Heart right ventricle (tissue), 16 donors: ENCODE results near the gene ABTB1. TPM values are rescaled to one million over a fixed set of nuclear protein-coding genes. Genes with fewer than 3 reads are reported as not detected.

Experiments used
- ATAC-seq, 8 donors: fragments of 200-7000 bp; cut with Tn5 transposase; one replicate each; pipeline ENCODE4 v1.9.1; 2020; ENCODE audit warnings: mild to moderate bottlenecking in 8 of 8, moderate library complexity in 8 of 8, moderate number of reproducible peaks in 1 of 8
- DNase-seq, 2 donors: peaks; one replicate each; pipeline ENCODE4 v3.0.0-alpha.2; 2020
- H3K27ac ChIP-seq, 10 donors: fragments of 200-600 bp; sonication (generic) in 2 of 10; one replicate each; pipeline versions ENCODE4 v1.5.0 to v1.8.0; 2020 to 2022; ENCODE audit warnings: mild to moderate bottlenecking in 3 of 10
- H3K27me3 ChIP-seq, 7 donors: fragments of 200-600 bp; one replicate each; pipeline ENCODE4 v1.8.0; 2021 to 2022; ENCODE audit warnings: mild to moderate bottlenecking in 2 of 7
- H3K36me3 ChIP-seq, 9 donors: fragments of 200-600 bp; sonication (generic) in 1 of 9; one replicate each; pipeline versions ENCODE4 v1.5.0 to v1.8.0; 2020 to 2022; ENCODE audit warnings: mild to moderate bottlenecking in 2 of 9
- H3K4me1 ChIP-seq, 9 donors: fragments of 200-600 bp; sonication (generic) in 1 of 9; one replicate each; pipeline versions ENCODE4 v1.5.0 to v1.8.0; 2020 to 2022; ENCODE audit warnings: mild to moderate bottlenecking in 4 of 9
- H3K4me3 ChIP-seq, 10 donors: fragments of 200-600 bp; sonication (generic) in 2 of 10; one replicate each; pipeline versions ENCODE4 v1.5.0 to v1.8.0; 2020 to 2022; ENCODE audit warnings: mild to moderate bottlenecking in 7 of 10, moderate library complexity in 2 of 10
- H3K9me3 ChIP-seq, 11 donors: fragments of 200-600 bp in 10 of 11; sonication (generic) in 2 of 11; one replicate each; pipeline versions ENCODE4 v1.5.0 to v1.8.0; 2013 to 2022; ENCODE audit warnings: mild to moderate bottlenecking in 2 of 11, control low read depth in 1 of 11, moderate library complexity in 1 of 11
- WGBS, 2 donors: extraction: QIAGEN DNeasy Blood & Tissue Kit; methylation state at CpG; one replicate each; pipeline ENCODE4 v1.1.7; 2013; ENCODE audit warnings: inconsistent platforms in 1 of 2; 5-methylcytosine and 5-hydroxymethylcytosine counted together
- intact Hi-C, 10 donors: fragments of 100-400 bp; cut with DNase I; formaldehyde crosslinking; loops; one replicate each; pipeline versions ENCODE4 v1.11.1 to v1.14.2; 2022
- polyA plus RNA-seq, 2 donors: library from polyadenylated mRNA; stranded (reverse); fragments of 200-250 nt; gene quantifications; one replicate each; pipeline ENCODE4 v1.2.3, GENCODE V29; 2013
- total RNA-seq, 10 donors: library from RNA; stranded (reverse); fragmentation: NEBNext Ultra II Directional in 3 of 10; extraction: Animal tissue kit (Norgen Biotek cat#: 25700) in 3 of 10; gene quantifications; one replicate each; pipeline versions ENCODE4 v1.2.1 to v1.2.4, GENCODE V29; 2021 to 2023
- TF ChIP-seq, protein P1 (sequence below), 9 donors: fragments of 200-600 bp; sonication (generic) in 2 of 9; IDR thresholded peaks; one replicate each; pipeline versions ENCODE4 v1.5.0 to v1.8.0; 2021 to 2022; ENCODE audit warnings: antibody characterized with exemption in 9 of 9, mild to moderate bottlenecking in 5 of 9, moderate library complexity in 1 of 9
- donor health status: Arrhythmogenic right ventricular cardiomyopathy.
- donor health status: ischemic (EF 13 %, LVEDD 7.1; RV severe dilation, severe dysfunction).
- donor health status: healthy with polysubstance abuse.
- donor health status: DM: no; HTN: yes; CAD: no.
- donor health status: DM: no; HTN: no; CAD: no.
- donor health status: ischemic (EF 25% LVEDD 6.9; RV normal size, moderate dysfunction).
- donor health status: ischemic (EF 25% LVEDD 5.7; RV mildly dilated, moderate dysfunction).
- donor health status: healthy.
- donor health status: DM: yes; HTN: yes; CAD: no.
- donor health status: Ischemic cardiomyopathy.
- donor health status: ischemic (EF 35%, LVEDD 5.7; RV mildly dilated, moderate dysfunction).
- donor health status: nonischemic (EF 11% LVEDD 7.7; RV severe dilation, severe dysfunction).
- donor health status: DM: yes; HTN: yes; CAD: no.
- donor health status: PGD.
- donor health status: ischemic (EF 29% LVEDD 5.4; RV normal size, mild dysfunction).
- donor health status: nonischemic (EF 23%, LVEDD 6.1; RV moderate dilation, normal function).

ABTB1 gene
- total and polyA plus RNA-seq, 12 donors: 19.6 to 56.3 (median 24.7) TPM

- 52 to 67% methylated on average over 6 of the region's 6 CpGs for WGBS, 2 donors
- intact Hi-C loops: loop anchor here in 8 of 10 donors (1.0 to 10.0 kb wide), 9 partner anchors 48 to 276 kb away; partner anchors contain the start of gene MGLL (in 4 of the 8)
- Histone ChIP-seq H3K9me3 (peaks cover 0 to 2% (median 0%) of the 10 kb centered on the region in 11 donors), H3K4me1 (peaks cover 55 to 94% (median 75%) of the 10 kb centered on the region in 9 donors), H3K27me3 (no peaks in the 10 kb centered on the region), H3K36me3 (peaks cover 0 to 22% (median 0%) of the 10 kb centered on the region in 9 donors), H3K27ac (peak overlapping the region; percentile 89 to 99 (median 95)), H3K4me3 (peak overlapping the region in 1 of 10 donors; percentile 13)
- TF ChIP-seq, protein P1, sequence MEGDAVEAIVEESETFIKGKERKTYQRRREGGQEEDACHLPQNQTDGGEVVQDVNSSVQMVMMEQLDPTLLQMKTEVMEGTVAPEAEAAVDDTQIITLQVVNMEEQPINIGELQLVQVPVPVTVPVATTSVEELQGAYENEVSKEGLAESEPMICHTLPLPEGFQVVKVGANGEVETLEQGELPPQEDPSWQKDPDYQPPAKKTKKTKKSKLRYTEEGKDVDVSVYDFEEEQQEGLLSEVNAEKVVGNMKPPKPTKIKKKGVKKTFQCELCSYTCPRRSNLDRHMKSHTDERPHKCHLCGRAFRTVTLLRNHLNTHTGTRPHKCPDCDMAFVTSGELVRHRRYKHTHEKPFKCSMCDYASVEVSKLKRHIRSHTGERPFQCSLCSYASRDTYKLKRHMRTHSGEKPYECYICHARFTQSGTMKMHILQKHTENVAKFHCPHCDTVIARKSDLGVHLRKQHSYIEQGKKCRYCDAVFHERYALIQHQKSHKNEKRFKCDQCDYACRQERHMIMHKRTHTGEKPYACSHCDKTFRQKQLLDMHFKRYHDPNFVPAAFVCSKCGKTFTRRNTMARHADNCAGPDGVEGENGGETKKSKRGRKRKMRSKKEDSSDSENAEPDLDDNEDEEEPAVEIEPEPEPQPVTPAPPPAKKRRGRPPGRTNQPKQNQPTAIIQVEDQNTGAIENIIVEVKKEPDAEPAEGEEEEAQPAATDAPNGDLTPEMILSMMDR (IDR thresholded peaks at IDR 0.05): no peak
- ATAC-seq (no peak), DNase-seq (no peak)
Measured at GRCh38 chr3:127698691-127699415, 26.1 kb downstream of the ABTB1 start.

DNA sequence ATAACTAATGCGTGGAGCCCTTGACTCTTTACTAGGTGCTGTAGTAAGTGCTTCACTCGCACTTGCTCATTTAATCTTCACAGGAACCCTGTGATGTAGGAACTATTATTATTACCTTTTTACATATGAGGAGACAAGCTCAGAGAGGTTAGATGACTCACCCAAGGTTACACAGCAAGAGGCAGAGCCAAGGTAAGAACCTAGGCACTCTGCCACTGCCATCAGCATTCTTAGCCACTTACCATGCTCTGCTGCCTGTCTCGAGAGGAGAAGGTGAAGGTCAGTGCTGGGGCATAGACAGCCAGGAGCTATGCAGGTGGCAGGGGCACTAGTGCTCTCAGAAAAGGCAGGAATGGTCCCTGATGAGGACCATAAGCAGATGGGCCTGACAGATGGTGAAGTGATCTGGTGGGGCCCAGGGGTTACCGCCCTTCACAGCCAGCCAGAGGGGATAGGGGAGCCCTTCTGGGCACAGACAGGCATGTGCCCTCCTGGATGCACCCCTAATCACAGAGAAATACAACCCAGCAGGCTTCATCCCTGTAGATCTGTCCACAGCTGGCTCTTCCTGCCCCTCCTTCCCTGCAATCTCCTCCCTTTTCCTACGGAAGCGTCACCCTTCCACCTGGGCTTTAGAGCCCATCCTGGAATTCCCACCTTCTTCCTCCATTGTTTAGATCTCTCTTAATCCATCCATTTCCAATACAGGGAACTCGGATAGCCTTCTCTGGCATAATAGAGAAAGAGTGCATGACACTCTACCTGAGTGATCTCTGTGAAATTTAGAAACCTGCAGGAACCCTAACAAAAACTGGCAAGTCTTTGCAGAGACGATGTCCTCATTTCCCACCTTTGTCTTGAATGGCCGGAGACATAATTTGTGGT lies 26.9 kb downstream of the ABTB1 start:
- 65 to 68% methylated on average over 9 of the region's 9 CpGs for WGBS, 2 donors
- H3K9me3 ChIP-seq: peaks cover 0 to 6% (median 0%) of the 10 kb centered on the region in 11 donors
- peaks cover 55 to 95% (median 73%) of the 10 kb centered on the region in 9 donors for H3K4me1 ChIP-seq
- intact Hi-C loops: loop anchor here in 9 of 10 donors (2.0 to 10.0 kb wide), 10 partner anchors 38 to 275 kb away; partner anchors contain the start of gene MGLL (in 4 of the 9)
- no peak for DNase-seq
- no peak for ATAC-seq
- H3K4me3 ChIP-seq: peak overlapping the region in 1 of 10 donors; percentile 13
- H3K27me3 ChIP-seq: no peaks in the 10 kb centered on the region
- TF ChIP-seq, protein P1 (IDR thresholded peaks at IDR 0.05): no peak
- H3K36me3 ChIP-seq: peaks cover 0 to 22% (median 0%) of the 10 kb centered on the region in 9 donors
- H3K27ac ChIP-seq: peak overlapping the region; percentile 89 to 99 (median 95)

GRCh38 chr3:127700406-127700805 lies 27.7 kb downstream of the ABTB1 start:
- Histone ChIP-seq H3K4me3 (no peak overlapping the region), H3K36me3 (peaks cover 0 to 22% (median 0%) of the 10 kb centered on the region in 9 donors), H3K27me3 (no peaks in the 10 kb centered on the region), H3K9me3 (peaks cover 0 to 8% (median 0%) of the 10 kb centered on the region in 11 donors), H3K4me1 (peaks cover 55 to 89% (median 72%) of the 10 kb centered on the region in 9 donors), H3K27ac (peak overlapping the region; percentile 89 to 99 (median 95))
- intact Hi-C loops: loop anchor here in 2 of 10 donors (2.0 to 5.0 kb wide), 2 partner anchors 37 to 38 kb away; no protein-coding TSS in a partner anchor
- TF ChIP-seq, protein P1 (IDR thresholded peaks at IDR 0.05): no peak
- 77 to 80% methylated on average over 5 of the region's 5 CpGs for WGBS, 2 donors
- no peak for DNase-seq
- ATAC-seq: no peak
